Liver (tissue), 9 donors: ENCODE measurements around the gene CHEK1. TPM values are rescaled to one million over a fixed set of nuclear protein-coding genes. Genes with fewer than 3 reads are reported as not detected.

Source experiments
- DNase-seq: peaks from one replicate; pipeline ENCODE4 v3.0.0-alpha.2; 2017; ENCODE audit warnings: low spot score
- H3K27ac ChIP-seq, 2 donors: one replicate each; pipeline ENCODE4 v1.7.0; 2013; ENCODE audit warnings: inconsistent platforms in 2 of 2, low read length in 2 of 2, control low read depth in 1 of 2, low read depth in 1 of 2, mild to moderate bottlenecking in 1 of 2
- H3K27me3 ChIP-seq, 4 donors: one replicate each; pipeline versions ENCODE4 v1.6.1 to v1.7.0; 2013; ENCODE audit warnings: low read length in 3 of 4, inconsistent platforms in 1 of 4, mild to moderate bottlenecking in 1 of 4, moderate library complexity in 1 of 4; ENCODE audit not compliant: control insufficient read depth in 4 of 4, insufficient read depth in 4 of 4
- H3K36me3 ChIP-seq, 4 donors: one replicate each; pipeline versions ENCODE4 v1.6.1 to v1.7.0; 2013; ENCODE audit warnings: low read length in 3 of 4, mild to moderate bottlenecking in 3 of 4, low read depth in 1 of 4, moderate library complexity in 1 of 4; ENCODE audit not compliant: control insufficient read depth in 4 of 4, insufficient read depth in 3 of 4
- H3K4me1 ChIP-seq, 4 donors: one replicate each; pipeline versions ENCODE4 v1.6.1 to v1.7.0; 2013; ENCODE audit warnings: low read length in 3 of 4, mild to moderate bottlenecking in 3 of 4, moderate library complexity in 1 of 4; ENCODE audit not compliant: control insufficient read depth in 4 of 4, insufficient read depth in 4 of 4
- H3K4me3 ChIP-seq, 3 donors: one replicate each; pipeline versions ENCODE4 v1.6.1 to v1.7.0; 2013; ENCODE audit warnings: low read length in 3 of 3, control low read depth in 1 of 3, low read depth in 1 of 3, mild to moderate bottlenecking in 1 of 3
- H3K9ac ChIP-seq, 2 donors: one replicate each; pipeline ENCODE4 v1.7.0; 2013; ENCODE audit warnings: low read length in 2 of 2, mild to moderate bottlenecking in 2 of 2, moderate library complexity in 2 of 2, control low read depth in 1 of 2, low read depth in 1 of 2
- H3K9me3 ChIP-seq, 4 donors: one replicate each; pipeline versions ENCODE4 v1.6.1 to v1.7.0; 2013; ENCODE audit warnings: low read length in 3 of 4; ENCODE audit not compliant: control insufficient read depth in 4 of 4
- ATF3 ChIP-seq: IDR thresholded peaks from 2 replicates; pipeline ENCODE4 v1.6.1; 2016; ENCODE audit warnings: antibody characterized with exemption
- EGR1 ChIP-seq, 2 donors: IDR thresholded peaks; 2 replicates each; pipeline ENCODE4 v1.6.1; 2016 to 2018; ENCODE audit warnings: antibody characterized with exemption in 2 of 2, low read depth in 2 of 2
- GABPA ChIP-seq, 2 donors: IDR thresholded peaks in 1 of 2; conservative IDR thresholded peaks in 1 of 2; 2 replicates each; pipeline ENCODE4 v1.6.1; 2016; ENCODE audit warnings: antibody characterized with exemption in 2 of 2, mild to moderate bottlenecking in 1 of 2, moderate library complexity in 1 of 2
- HNF4A ChIP-seq, 2 donors: conservative IDR thresholded peaks; 2 replicates each; pipeline ENCODE4 v1.6.1; 2016; ENCODE audit warnings: antibody characterized with exemption in 2 of 2, mild to moderate bottlenecking in 2 of 2
- HNF4G ChIP-seq: IDR thresholded peaks from 2 replicates; pipeline ENCODE4 v1.6.1; 2016; ENCODE audit warnings: antibody characterized with exemption
- JUND ChIP-seq, 2 donors: IDR thresholded peaks; 2 replicates each; pipeline ENCODE4 v1.6.1; 2016; ENCODE audit warnings: antibody characterized with exemption in 2 of 2
- NR2F2 ChIP-seq: IDR thresholded peaks from 2 replicates; pipeline ENCODE4 v1.6.1; 2016; ENCODE audit warnings: antibody characterized with exemption
- RAD21 ChIP-seq, 2 donors: IDR thresholded peaks; 2 replicates each; pipeline ENCODE4 v1.6.1; 2016; ENCODE audit warnings: antibody characterized with exemption in 2 of 2, mild to moderate bottlenecking in 2 of 2
- REST ChIP-seq: IDR thresholded peaks from 2 replicates; pipeline ENCODE4 v1.6.1; 2016; ENCODE audit warnings: antibody characterized with exemption, mild to moderate bottlenecking
- RXRA ChIP-seq, 2 donors: IDR thresholded peaks; 2 replicates each; pipeline ENCODE4 v1.6.1; 2017 to 2018; ENCODE audit warnings: antibody characterized with exemption in 2 of 2, mild to moderate bottlenecking in 1 of 2
- SP1 ChIP-seq: IDR thresholded peaks from 2 replicates; pipeline ENCODE4 v1.6.1; 2018; ENCODE audit warnings: antibody characterized with exemption, mild to moderate bottlenecking
- TAF1 ChIP-seq: conservative IDR thresholded peaks from 2 replicates; pipeline ENCODE4 v1.6.1; 2016; ENCODE audit warnings: antibody characterized with exemption, mild to moderate bottlenecking
- ZBTB33 ChIP-seq: IDR thresholded peaks from 2 replicates; pipeline ENCODE4 v1.6.1; 2016; ENCODE audit warnings: antibody characterized with exemption
- WGBS: extraction: QIAGEN DNeasy Blood & Tissue Kit; methylation state at CpG from one replicate; pipeline ENCODE4 v1.1.7; 2013; 5-methylcytosine and 5-hydroxymethylcytosine counted together
- polyA plus RNA-seq, 2 donors: library from polyadenylated mRNA; stranded (reverse) in 1 of 2; unstranded in 1 of 2; fragments of 200-250 nt in 1 of 2; fragments of >200 nt in 1 of 2; fragmentation: Nextera tagmentation in 1 of 2; extraction: Ambion mirVana in 1 of 2; gene quantifications; one replicate each; pipeline versions ENCODE4 v1.2.1 to v1.2.3, GENCODE V29; 2013 to 2015
- total RNA-seq, 2 donors: library from RNA; depleted of rRNA; stranded (reverse); fragments of >200 nt; gene quantifications; one replicate each; pipeline ENCODE4 v1.2.3, GENCODE V29; 2014
- donor health status: healthy.
- donor health status: healthy.
- donor health status: healthy.
- donor health status: healthy.
- donor health status: healthy.

Gene CHEK1
- total and polyA plus RNA-seq, 4 donors, result 0.59 to 21.7 (median 0.85) TPM

GRCh38 chr11:125662689-125663088, 37.7 kb downstream of the CHEK1 start:
- no peak for TF ChIP-seq HNF4A (conservative IDR thresholded peaks at IDR 0.05)
- TF ChIP-seq EGR1 (IDR thresholded peaks at IDR 0.05; ENCODE audit: low read depth in 2 of 2), result no peak
- no peak for TF ChIP-seq TAF1
- WGBS, result 92% methylated on average over 2 of the region's 2 CpGs
- no peak for DNase-seq
- Histone ChIP-seq H3K27ac (no peak overlapping the region), H3K27me3 (no peaks in the 10 kb centered on the region), H3K4me3 (no peak overlapping the region), H3K9ac (no peak overlapping the region), H3K36me3 (no peaks in the 10 kb centered on the region), H3K9me3 (no peaks in the 10 kb centered on the region), H3K4me1 (no peaks in the 10 kb centered on the region)

GRCh38 chr11:125663910-125664309, 38.9 kb downstream of the CHEK1 start:
- no peaks in the 10 kb centered on the region for H3K4me1 ChIP-seq
- WGBS, result 95% methylated on average over 3 of the region's 3 CpGs
- H3K4me3 ChIP-seq, result no peak overlapping the region
- no peaks in the 10 kb centered on the region for H3K27me3 ChIP-seq
- H3K27ac ChIP-seq, result no peak overlapping the region
- no peak overlapping the region for H3K9ac ChIP-seq
- TF ChIP-seq SP1, result no peak
- TF ChIP-seq HNF4A (conservative IDR thresholded peaks at IDR 0.05), result no peak
- H3K9me3 ChIP-seq, result no peaks in the 10 kb centered on the region
- H3K36me3 ChIP-seq, result no peaks in the 10 kb centered on the region
- DNase-seq, result no peak

GRCh38 chr11:125667151-125667550, 42.2 kb downstream of the CHEK1 start:
- 99% methylated on average over 2 of the region's 2 CpGs for WGBS
- no peak overlapping the region for H3K4me3 ChIP-seq
- no peaks in the 10 kb centered on the region for H3K36me3 ChIP-seq
- H3K4me1 ChIP-seq, result no peaks in the 10 kb centered on the region
- no peak overlapping the region for H3K27ac ChIP-seq
- no peaks in the 10 kb centered on the region for H3K27me3 ChIP-seq
- no peaks in the 10 kb centered on the region for H3K9me3 ChIP-seq
- TF ChIP-seq EGR1 (IDR thresholded peaks at IDR 0.05; ENCODE audit: low read depth in 2 of 2), result no peak
- no peak for TF ChIP-seq HNF4G
- TF ChIP-seq REST, result no peak
- no peak overlapping the region for H3K9ac ChIP-seq
- no peak for DNase-seq

- WGBS, result 90% methylated on average over 1 of the region's 1 CpG
- TF ChIP-seq GABPA (IDR thresholded peaks at IDR 0.05 in 1 of 2, conservative IDR thresholded peaks at IDR 0.05 in 1 of 2) (no peak), REST (no peak), ATF3 (no peak), NR2F2 (no peak), ZBTB33 (no peak), EGR1 (IDR thresholded peaks at IDR 0.05; ENCODE audit: low read depth in 2 of 2) (no peak), RXRA (IDR thresholded peaks at IDR 0.05) (no peak), RAD21 (IDR thresholded peaks at IDR 0.05) (no peak), SP1 (no peak), JUND (IDR thresholded peaks at IDR 0.05) (no peak)
Observed at GRCh38 chr11:125670172-125670571, 45.2 kb downstream of the CHEK1 start.

More at GRCh38 chr11:125670172-125670571, 45.2 kb downstream of the CHEK1 start:
- H3K9me3 ChIP-seq, result no peaks in the 10 kb centered on the region
- no peaks in the 10 kb centered on the region for H3K4me1 ChIP-seq
- H3K27ac ChIP-seq, result no peak overlapping the region
- DNase-seq, result no peak
- H3K27me3 ChIP-seq, result no peaks in the 10 kb centered on the region
- no peak overlapping the region for H3K9ac ChIP-seq
- H3K36me3 ChIP-seq, result no peaks in the 10 kb centered on the region
- H3K4me3 ChIP-seq, result no peak overlapping the region
